Neutrophil (primary cell): Measurements from ENCODE around the gene FAAP100.
A peak's percentile ranks its signal among the peaks of the same experiment; 100 is the strongest.

Experiments
- H3K27ac ChIP-seq: fragments of 200-600 bp; sonication (generic); 2 replicates; pipeline ENCODE4 v1.5.1; 2016; ENCODE audit warnings: mild to moderate bottlenecking, moderate library complexity
- H3K27me3 ChIP-seq: fragments of 200-600 bp; sonication (generic); 2 replicates; pipeline ENCODE4 v1.6.0; 2016; ENCODE audit warnings: mild to moderate bottlenecking
- H3K36me3 ChIP-seq: fragments of 200-600 bp; sonication (generic); 2 replicates; pipeline ENCODE4 v1.5.1; 2017
- H3K4me1 ChIP-seq, 2 experiments: fragments of 200-600 bp in 1 of 2; sonication (generic) in 1 of 2; 1 replicate in 1 of 2; 2 replicates in 1 of 2; pipeline versions ENCODE4 v1.5.1 to v1.6.1; 2013 to 2016; ENCODE audit warnings: low read depth in 1 of 2, low read length in 1 of 2, mild to moderate bottlenecking in 1 of 2, moderate library complexity in 1 of 2; ENCODE audit not compliant: control insufficient read depth in 1 of 2, insufficient read depth in 1 of 2
- H3K4me3 ChIP-seq, 2 experiments: fragments of 200-600 bp in 1 of 2; sonication (generic) in 1 of 2; 1 replicate in 1 of 2; 2 replicates in 1 of 2; pipeline ENCODE4 v1.5.1; 2013 to 2016; ENCODE audit warnings: low read depth in 1 of 2, low read length in 1 of 2, mild to moderate bottlenecking in 1 of 2, moderate library complexity in 1 of 2
- H3K9me3 ChIP-seq: fragments of 200-600 bp; sonication (generic); 2 replicates; pipeline ENCODE4 v1.5.1; 2016
- TF ChIP-seq, protein P1 (sequence below): fragments of 200-600 bp; sonication (generic); IDR thresholded peaks from 2 replicates; pipeline ENCODE4 v1.5.1; 2016; ENCODE audit warnings: antibody characterized with exemption

The FAAP100 gene

DNA sequence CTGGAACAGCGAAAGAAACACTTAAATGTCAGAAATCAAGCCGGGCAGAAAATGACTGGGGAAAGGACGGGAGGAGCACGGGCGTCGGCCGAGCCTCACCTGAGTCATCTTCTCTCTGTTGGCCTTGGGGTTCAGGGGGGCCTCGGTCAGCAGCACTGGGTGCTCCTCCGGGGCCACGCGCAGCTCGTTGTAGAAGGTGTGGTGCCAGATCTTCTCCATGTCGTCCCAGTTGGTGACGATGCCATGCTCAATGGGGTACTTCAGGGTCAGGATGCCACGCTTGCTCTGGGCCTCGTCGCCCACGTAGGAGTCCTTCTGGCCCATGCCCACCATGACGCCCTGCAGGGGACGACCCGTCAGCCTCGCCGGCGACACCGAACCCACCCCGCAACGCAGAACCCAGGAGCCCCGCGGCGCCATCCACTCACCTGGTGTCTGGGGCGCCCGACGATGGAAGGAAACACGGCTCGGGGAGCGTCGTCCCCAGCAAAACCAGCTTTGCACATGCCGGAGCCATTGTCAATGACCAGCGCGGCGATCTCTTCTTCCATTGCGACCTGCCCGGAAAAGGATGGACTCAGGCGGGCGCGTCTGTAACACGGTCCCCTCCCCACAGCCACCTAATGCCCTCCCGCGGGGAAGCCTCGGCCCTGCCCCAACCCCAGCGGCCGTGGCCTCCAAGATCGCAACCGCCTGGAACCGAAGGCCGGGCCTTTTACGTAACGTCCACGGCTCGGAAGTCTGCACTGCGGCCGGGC is 40.2 kb downstream of the FAAP100 start:
- Histone ChIP-seq H3K27me3 (no peaks in the 10 kb centered on the region), H3K9me3 (no peaks in the 10 kb centered on the region), H3K4me1 (peaks cover 62 to 70% of the 10 kb centered on the region in 2 experiments), H3K36me3 (peaks cover 41% of the 10 kb centered on the region), H3K4me3 (peak overlapping the region; percentile 88 to 100), H3K27ac (peak overlapping the region; percentile 95)
- TF ChIP-seq, protein P1, sequence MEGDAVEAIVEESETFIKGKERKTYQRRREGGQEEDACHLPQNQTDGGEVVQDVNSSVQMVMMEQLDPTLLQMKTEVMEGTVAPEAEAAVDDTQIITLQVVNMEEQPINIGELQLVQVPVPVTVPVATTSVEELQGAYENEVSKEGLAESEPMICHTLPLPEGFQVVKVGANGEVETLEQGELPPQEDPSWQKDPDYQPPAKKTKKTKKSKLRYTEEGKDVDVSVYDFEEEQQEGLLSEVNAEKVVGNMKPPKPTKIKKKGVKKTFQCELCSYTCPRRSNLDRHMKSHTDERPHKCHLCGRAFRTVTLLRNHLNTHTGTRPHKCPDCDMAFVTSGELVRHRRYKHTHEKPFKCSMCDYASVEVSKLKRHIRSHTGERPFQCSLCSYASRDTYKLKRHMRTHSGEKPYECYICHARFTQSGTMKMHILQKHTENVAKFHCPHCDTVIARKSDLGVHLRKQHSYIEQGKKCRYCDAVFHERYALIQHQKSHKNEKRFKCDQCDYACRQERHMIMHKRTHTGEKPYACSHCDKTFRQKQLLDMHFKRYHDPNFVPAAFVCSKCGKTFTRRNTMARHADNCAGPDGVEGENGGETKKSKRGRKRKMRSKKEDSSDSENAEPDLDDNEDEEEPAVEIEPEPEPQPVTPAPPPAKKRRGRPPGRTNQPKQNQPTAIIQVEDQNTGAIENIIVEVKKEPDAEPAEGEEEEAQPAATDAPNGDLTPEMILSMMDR = no peak

DNA sequence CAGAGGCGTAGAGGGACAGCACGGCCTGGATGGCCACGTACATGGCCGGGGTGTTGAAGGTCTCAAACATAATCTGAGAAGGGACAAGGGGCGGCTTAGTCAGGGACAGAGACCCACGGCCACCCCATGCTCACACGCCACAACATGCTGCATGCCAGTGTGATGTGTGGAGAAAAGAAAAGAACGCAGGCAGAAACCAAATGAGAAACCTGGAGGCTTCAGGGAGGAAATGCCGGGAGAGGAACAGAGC is 40.7 kb downstream of the FAAP100 start:
- Histone ChIP-seq H3K9me3 (no peaks in the 10 kb centered on the region), H3K27me3 (no peaks in the 10 kb centered on the region), H3K4me1 (peaks cover 57 to 65% of the 10 kb centered on the region in 2 experiments), H3K4me3 (peak overlapping the region; percentile 88 to 100), H3K36me3 (peaks cover 41% of the 10 kb centered on the region), H3K27ac (peak overlapping the region; percentile 95)
- TF ChIP-seq, protein P1 = no peak

DNA sequence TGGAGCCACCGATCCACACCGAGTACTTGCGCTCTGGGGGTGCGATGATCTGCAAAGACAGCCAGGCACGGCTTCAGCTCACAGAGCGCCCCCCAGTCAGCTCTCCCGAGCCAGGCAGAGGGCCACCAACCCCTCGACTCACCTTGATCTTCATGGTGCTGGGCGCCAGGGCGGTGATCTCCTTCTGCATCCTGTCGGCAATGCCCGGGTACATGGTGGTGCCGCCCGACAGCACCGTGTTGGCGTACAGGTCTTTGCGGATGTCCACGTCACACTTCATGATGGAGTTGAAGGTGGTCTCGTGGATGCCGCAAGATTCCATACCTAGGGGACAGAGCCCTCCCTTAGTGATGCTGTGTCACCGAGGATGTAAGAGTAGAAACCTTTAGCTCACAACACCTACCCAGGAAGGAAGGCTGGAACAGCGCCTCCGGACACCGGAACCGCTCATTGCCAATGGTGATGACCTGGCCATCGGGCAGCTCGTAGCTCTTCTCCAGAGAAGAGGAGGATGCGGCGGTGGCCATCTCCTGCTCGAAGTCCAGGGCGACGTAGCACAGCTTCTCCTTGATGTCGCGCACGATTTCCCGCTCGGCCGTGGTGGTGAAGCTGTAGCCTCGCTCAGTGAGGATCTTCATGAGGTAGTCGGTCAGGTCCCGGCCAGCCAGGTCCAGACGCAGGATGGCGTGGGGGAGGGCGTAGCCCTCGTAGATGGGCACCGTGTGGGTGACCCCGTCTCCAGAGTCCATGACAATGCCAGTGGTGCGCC is 41.2 kb downstream of the FAAP100 start:
- peaks cover 41% of the 10 kb centered on the region for H3K36me3 ChIP-seq
- H3K4me1 ChIP-seq = peaks cover 52 to 60% of the 10 kb centered on the region in 2 experiments
- peak overlapping the region; percentile 95 for H3K27ac ChIP-seq

DNA sequence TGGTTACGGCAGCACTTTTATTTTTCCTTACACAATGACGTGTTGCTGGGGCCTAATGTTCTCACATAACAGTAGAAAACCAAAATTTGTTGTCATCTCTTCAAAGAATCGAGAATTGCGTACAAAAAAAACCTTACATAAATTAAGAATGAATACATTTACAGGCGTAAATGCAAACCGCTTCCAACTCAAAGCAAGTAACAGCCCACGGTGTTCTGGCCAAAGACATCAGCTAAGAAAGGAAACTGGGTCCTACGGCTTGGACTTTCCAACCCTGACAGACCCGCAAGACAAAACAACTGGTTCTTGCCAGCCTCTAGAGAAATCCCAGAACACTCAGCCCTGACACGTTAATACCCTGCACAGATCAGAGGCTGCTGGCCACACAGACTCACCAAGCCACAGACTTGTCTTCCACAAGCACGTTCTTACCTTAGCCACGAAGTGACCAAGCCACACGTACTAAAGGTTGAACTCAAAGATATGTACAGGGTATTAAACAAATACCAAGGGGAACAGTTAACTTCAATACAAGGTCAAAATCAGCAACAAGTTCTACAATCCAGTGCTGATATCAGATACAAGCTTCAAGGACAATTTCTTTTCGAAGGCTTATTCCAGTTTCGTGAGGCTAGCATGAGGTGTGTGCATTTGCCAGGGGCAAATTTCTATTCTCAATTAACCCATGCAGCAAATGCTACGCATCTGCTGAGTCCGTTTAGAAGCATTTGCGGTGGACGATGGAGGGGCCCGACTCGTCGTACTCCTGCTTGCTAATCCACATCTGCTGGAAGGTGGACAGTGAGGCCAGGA is 42.0 kb downstream of the FAAP100 start:
- Histone ChIP-seq H3K27ac (peak overlapping the region; percentile 95), H3K36me3 (peaks cover 41% of the 10 kb centered on the region), H3K4me3 (peak overlapping the region; percentile 88 to 100), H3K27me3 (no peaks in the 10 kb centered on the region), H3K9me3 (no peaks in the 10 kb centered on the region), H3K4me1 (peaks cover 44 to 52% of the 10 kb centered on the region in 2 experiments)
- TF ChIP-seq, protein P1 = no peak

More for the DNA sequence above, 41.2 kb downstream of the FAAP100 start:
- Histone ChIP-seq H3K4me3 (peak overlapping the region; percentile 88 to 100), H3K9me3 (no peaks in the 10 kb centered on the region), H3K27me3 (no peaks in the 10 kb centered on the region)
- TF ChIP-seq, protein P1 = no peak

DNA sequence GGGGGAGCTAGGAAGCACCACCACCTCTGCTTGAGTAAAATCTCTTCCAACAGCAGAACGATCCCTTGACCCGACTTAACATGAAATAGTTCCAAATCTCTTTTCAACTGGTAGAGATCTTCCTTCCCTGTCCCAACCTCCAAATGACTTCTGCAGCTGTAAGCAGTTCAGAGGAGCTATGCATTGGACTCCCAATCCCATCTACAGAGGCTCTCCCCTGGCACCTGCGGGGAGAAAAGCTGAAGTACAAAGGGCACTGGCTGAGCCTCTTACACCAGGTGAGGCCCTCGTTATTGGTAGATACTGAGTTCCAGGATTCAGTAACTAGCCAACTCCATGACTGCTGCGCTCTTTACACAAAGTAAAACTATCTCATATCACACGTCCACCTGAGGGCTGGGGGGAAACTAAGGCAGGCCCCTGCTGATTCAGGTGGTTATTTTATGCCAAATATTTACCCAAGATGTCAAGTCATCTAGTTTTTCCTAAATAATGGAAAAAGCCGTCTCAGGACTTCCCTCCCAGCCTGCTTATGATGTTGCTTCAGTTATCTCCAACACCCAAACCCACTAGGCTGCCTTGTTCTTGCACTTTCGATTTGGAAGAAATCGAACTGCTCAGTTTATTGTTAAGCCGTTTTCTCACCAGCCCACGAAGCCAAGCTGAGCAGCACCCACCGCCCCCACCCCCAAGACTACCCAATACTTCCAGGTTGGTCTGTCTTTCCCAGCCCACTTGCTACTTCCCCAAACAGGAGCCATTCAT is 42.8 kb downstream of the FAAP100 start:
- Histone ChIP-seq H3K27me3 (peaks cover 5% of the 10 kb centered on the region), H3K9me3 (no peaks in the 10 kb centered on the region), H3K36me3 (peaks cover 41% of the 10 kb centered on the region), H3K4me3 (peak overlapping the region; percentile 88 to 100), H3K4me1 (peaks cover 40 to 51% of the 10 kb centered on the region in 2 experiments), H3K27ac (peak overlapping the region; percentile 95)
- TF ChIP-seq, protein P1 = no peak
